B cell (primary cell): Measurements from ENCODE around the gene DSCAML1.

ENCODE experiments used
- CTCF ChIP-seq: fragments of 200-600 bp; IDR thresholded peaks from one replicate; pipeline ENCODE4 v1.8.0; 2022; ENCODE audit warnings: antibody characterized with exemption, mild to moderate bottlenecking
- EZH2 ChIP-seq: IDR thresholded peaks from 2 replicates; pipeline ENCODE4 v1.6.1; 2012; ENCODE audit warnings: borderline replicate concordance, low read depth, mild to moderate bottlenecking, moderate library complexity, low read length; ENCODE audit not compliant: insufficient read depth, poor library complexity, severe bottlenecking

DNA sequence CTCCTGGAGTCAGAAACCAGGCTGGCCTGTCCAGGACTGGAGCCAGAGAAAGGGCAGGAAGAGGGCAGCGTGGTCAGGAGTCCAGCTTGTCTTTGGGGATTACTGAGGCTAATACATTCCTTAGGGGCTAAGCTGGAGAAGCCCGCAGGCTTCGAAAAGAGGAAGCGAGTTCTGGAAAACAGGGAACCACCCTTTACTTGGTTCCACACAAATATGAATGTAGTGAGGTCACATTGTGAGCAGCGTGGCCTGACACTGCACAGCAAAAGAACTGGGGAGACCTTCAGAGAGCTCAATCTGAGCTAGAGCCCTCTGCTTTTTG, 337.1 kb downstream of the DSCAML1 start:
- TF ChIP-seq CTCF, result no peak
- TF ChIP-seq EZH2, result no peak
